Lung (tissue), 12 donors: ENCODE data around the gene GALNT2. TPM values are rescaled to one million over a fixed set of nuclear protein-coding genes. Genes with fewer than 3 reads are reported as not detected.

Source experiments
- ATAC-seq: fragments of 200-7000 bp; cut with Tn5 transposase; one replicate; pipeline ENCODE4 v1.9.1; 2020; ENCODE audit warnings: moderate number of reproducible peaks; ENCODE audit not compliant: insufficient read depth, low FRiP score
- DNase-seq, 3 donors: peaks; one replicate each; pipeline ENCODE4 v3.0.0-alpha.2; 2013 to 2017
- H3K27ac ChIP-seq, 2 donors: one replicate each; pipeline ENCODE4 v1.5.1; 2013; ENCODE audit warnings: mild to moderate bottlenecking in 2 of 2, moderate library complexity in 2 of 2, control low read depth in 1 of 2, inconsistent platforms in 1 of 2, low read depth in 1 of 2, low read length in 1 of 2
- H3K27me3 ChIP-seq, 3 donors: one replicate each; pipeline ENCODE4 v1.5.1; 2013; ENCODE audit warnings: low read length in 2 of 3; ENCODE audit not compliant: control insufficient read depth in 3 of 3, insufficient read depth in 3 of 3
- H3K36me3 ChIP-seq, 4 donors: one replicate each; pipeline ENCODE4 v1.5.1; 2013; ENCODE audit warnings: low read length in 4 of 4, mild to moderate bottlenecking in 1 of 4, moderate library complexity in 1 of 4; ENCODE audit not compliant: control insufficient read depth in 4 of 4, insufficient read depth in 4 of 4
- H3K4me1 ChIP-seq, 5 donors: one replicate each; pipeline ENCODE4 v1.5.1; 2013; ENCODE audit warnings: low read length in 5 of 5, mild to moderate bottlenecking in 2 of 5, moderate library complexity in 1 of 5; ENCODE audit not compliant: control insufficient read depth in 5 of 5, insufficient read depth in 5 of 5
- H3K4me3 ChIP-seq: one replicate; pipeline ENCODE4 v1.5.1; 2013; ENCODE audit warnings: mild to moderate bottlenecking, control low read depth, moderate library complexity
- H3K9ac ChIP-seq, 2 donors: one replicate each; pipeline ENCODE4 v1.5.1; 2013; ENCODE audit warnings: low read length in 2 of 2, control low read depth in 1 of 2; ENCODE audit not compliant: insufficient read depth in 1 of 2
- H3K9me3 ChIP-seq, 4 donors: one replicate each; pipeline ENCODE4 v1.5.1; 2013; ENCODE audit warnings: low read length in 3 of 4, mild to moderate bottlenecking in 1 of 4, moderate library complexity in 1 of 4; ENCODE audit not compliant: control insufficient read depth in 4 of 4, insufficient read depth in 3 of 4
- CTCF ChIP-seq: IDR thresholded peaks from 2 replicates; pipeline ENCODE4 v1.5.1; 2012; ENCODE audit warnings: mild to moderate bottlenecking; ENCODE audit errors: control extremely low read depth, extremely low read depth
- WGBS, 2 donors: extraction: QIAGEN DNeasy Blood & Tissue Kit; methylation state at CpG; one replicate each; pipeline ENCODE4 v1.1.7; 2013; 5-methylcytosine and 5-hydroxymethylcytosine counted together
- polyA plus RNA-seq, 2 donors: library from polyadenylated mRNA; stranded (reverse); fragments of 200-250 nt; gene quantifications; one replicate each; pipeline ENCODE4 v1.2.1, GENCODE V29; 2013
- total RNA-seq, 2 donors: library from RNA; depleted of rRNA in 1 of 2; stranded (reverse); fragments of >200 nt in 1 of 2; gene quantifications; one replicate each; pipeline ENCODE4 v1.2.1, GENCODE V29; 2014 to 2021
- donor health status: control.
- donor health status: control.
- donor health status: Bipolar disorder and iron deficiency.
- donor health status: healthy.
- donor health status: DM: yes; HTN: yes; CAD: no.

The GALNT2 gene
- total and polyA plus RNA-seq, 4 donors: 23.1 to 101 (median 58.9) TPM

GRCh38 chr1:230226814-230227213 lies 159.8 kb downstream of the GALNT2 start:
- no peak overlapping the region for H3K4me3 ChIP-seq
- no peaks in the 10 kb centered on the region for H3K36me3 ChIP-seq
- ATAC-seq (no peak), DNase-seq (no peak)
- H3K27me3 ChIP-seq: no peaks in the 10 kb centered on the region
- H3K9me3 ChIP-seq: no peaks in the 10 kb centered on the region
- no peak overlapping the region for H3K9ac ChIP-seq
- no peak overlapping the region for H3K27ac ChIP-seq
- H3K4me1 ChIP-seq: peaks cover 3 to 15% (median 11%) of the 10 kb centered on the region in 5 donors
- TF ChIP-seq CTCF: no peak

GRCh38 chr1:230228236-230228897 lies 161.3 kb downstream of the GALNT2 start:
- H3K27ac ChIP-seq: no peak overlapping the region
- H3K4me3 ChIP-seq: no peak overlapping the region
- TF ChIP-seq CTCF: no peak
- ATAC-seq (no peak), DNase-seq (no peak)
- H3K4me1 ChIP-seq: peaks cover 3 to 23% (median 12%) of the 10 kb centered on the region in 5 donors
- WGBS, 2 donors: 91 to 96% methylated on average over 9 of the region's 9 CpGs
- H3K9ac ChIP-seq: no peak overlapping the region
- H3K36me3 ChIP-seq: no peaks in the 10 kb centered on the region
- H3K27me3 ChIP-seq: no peaks in the 10 kb centered on the region
- H3K9me3 ChIP-seq: no peaks in the 10 kb centered on the region

GRCh38 chr1:230230273-230230672 lies 163.2 kb downstream of the GALNT2 start:
- Histone ChIP-seq H3K36me3 (no peaks in the 10 kb centered on the region), H3K9ac (no peak overlapping the region), H3K4me3 (no peak overlapping the region), H3K27me3 (no peaks in the 10 kb centered on the region), H3K27ac (no peak overlapping the region), H3K4me1 (peaks cover 3 to 15% (median 8%) of the 10 kb centered on the region in 5 donors), H3K9me3 (no peaks in the 10 kb centered on the region)
- ATAC-seq: no peak
- TF ChIP-seq CTCF: no peak
- no peak for DNase-seq
- WGBS, 2 donors: 53 to 78% methylated on average over 7 of the region's 7 CpGs
